Measurements from ENCODE around the gene SPRED2. TPM values are rescaled to one million over a fixed set of nuclear protein-coding genes. Genes with fewer than 3 reads are reported as not detected.

Gene SPRED2
- polyA plus RNA-seq, 4 donors, result 35.9 to 39.1 (median 37.7) TPM

- no peak for DNase-seq (ENCODE audit: low read depth in 4 of 4, low spot score in 2 of 4)
Observed at GRCh38 chr2:65292461-65293011, 139.9 kb downstream of the SPRED2 start.

- no peak for DNase-seq (ENCODE audit: low read depth in 4 of 4, low spot score in 2 of 4)
Observed at GRCh38 chr2:65292106-65292400, 140.3 kb downstream of the SPRED2 start.

GRCh38 chr2:65291216-65292105 is 140.9 kb downstream of the SPRED2 start:
- DNase-seq (ENCODE audit: low read depth in 4 of 4, low spot score in 2 of 4), result no peak

- DNase-seq (ENCODE audit: low read depth in 4 of 4, low spot score in 2 of 4), result no peak
Observed at GRCh38 chr2:65287364-65287763, 145.0 kb downstream of the SPRED2 start.

GRCh38 chr2:65282477-65283053 is 149.8 kb downstream of the SPRED2 start:
- no peak for DNase-seq (ENCODE audit: low read depth in 4 of 4, low spot score in 2 of 4)

- DNase-seq (ENCODE audit: low read depth in 4 of 4, low spot score in 2 of 4), result no peak
Observed at GRCh38 chr2:65281627-65282351, 150.6 kb downstream of the SPRED2 start.

GRCh38 chr2:65279756-65280155 is 152.6 kb downstream of the SPRED2 start:
- no peak for DNase-seq (ENCODE audit: low read depth in 4 of 4, low spot score in 2 of 4)

GRCh38 chr2:65278531-65278981 is 153.8 kb downstream of the SPRED2 start:
- DNase-seq (ENCODE audit: low read depth in 4 of 4, low spot score in 2 of 4), result no peak

GRCh38 chr2:65277791-65278483 is 154.5 kb downstream of the SPRED2 start:
- DNase-seq (ENCODE audit: low read depth in 4 of 4, low spot score in 2 of 4), result no peak

GRCh38 chr2:65277118-65277517 is 155.3 kb downstream of the SPRED2 start:
- DNase-seq (ENCODE audit: low read depth in 4 of 4, low spot score in 2 of 4), result no peak

GRCh38 chr2:65276609-65277008 is 155.8 kb downstream of the SPRED2 start:
- DNase-seq (ENCODE audit: low read depth in 4 of 4, low spot score in 2 of 4), result no peak

- peak in 2 of 4 donors; percentile 36 to 65 for DNase-seq (ENCODE audit: low read depth in 4 of 4, low spot score in 2 of 4)
Observed at GRCh38 chr2:65275141-65275915, 157.1 kb downstream of the SPRED2 start.

GRCh38 chr2:65273344-65273743 is 159.1 kb downstream of the SPRED2 start:
- DNase-seq (ENCODE audit: low read depth in 4 of 4, low spot score in 2 of 4), result no peak

- DNase-seq (ENCODE audit: low read depth in 4 of 4, low spot score in 2 of 4), result no peak
Observed at GRCh38 chr2:65268957-65269356, 163.4 kb downstream of the SPRED2 start.

GRCh38 chr2:65267008-65267407 is 165.4 kb downstream of the SPRED2 start:
- no peak for DNase-seq (ENCODE audit: low read depth in 4 of 4, low spot score in 2 of 4)

- no peak for DNase-seq (ENCODE audit: low read depth in 4 of 4, low spot score in 2 of 4)
Observed at GRCh38 chr2:65265671-65266045, 166.7 kb downstream of the SPRED2 start.

- peak in 3 of 4 donors; percentile 56 to 77 (median 68) for DNase-seq (ENCODE audit: low read depth in 4 of 4, low spot score in 2 of 4)
Observed at GRCh38 chr2:65264821-65265670, 167.4 kb downstream of the SPRED2 start.

- DNase-seq (ENCODE audit: low read depth in 4 of 4, low spot score in 2 of 4), result no peak
Observed at GRCh38 chr2:65263986-65264385, 168.4 kb downstream of the SPRED2 start.

GRCh38 chr2:65263262-65263661 is 169.1 kb downstream of the SPRED2 start:
- DNase-seq (ENCODE audit: low read depth in 4 of 4, low spot score in 2 of 4), result no peak
